MCF 10A (cell line): ENCODE measurements around the gene ROR1. TPM values are rescaled to one million over a fixed set of nuclear protein-coding genes. Genes with fewer than 3 reads are reported as not detected.

Experiments used
- BruUV-seq: library from RNA; stranded (reverse); fragments of 400-500 nt; replicated peaks from 2 replicates; lab custom pipeline; 2021; lab: Mats Ljungman, UMichigan
- CTCF ChIA-PET: fragments of 300-600 bp; sonication (Branson Sonifier 250); formaldehyde crosslinking; extraction: SDS; loops from one replicate; lab custom pipeline; 2021; ENCODE audit warnings: antibody characterized with exemption, inconsistent platforms; lab: Yijun Ruan, JAX
- POLR2A ChIA-PET: fragments of 300-600, 350-650 bp; sonication (Branson Sonifier 250); formaldehyde crosslinking; extraction: SDS; loops from one replicate; lab custom pipeline; 2020; ENCODE audit warnings: antibody characterized with exemption, inconsistent platforms; lab: Yijun Ruan, JAX
- DNase-seq: peaks from one replicate; pipeline ENCODE4 v3.0.0-alpha.2; 2018; ENCODE audit not compliant: unreplicated experiment
- H3K27ac Mint-ChIP-seq: one replicate; pipeline ENCODE4 v1.8.0; 2022; ENCODE audit warnings: mild to moderate bottlenecking, low read depth, mixed read lengths; ENCODE audit not compliant: unreplicated experiment
- H3K27me3 Mint-ChIP-seq: one replicate; pipeline ENCODE4 v1.8.0; 2022; ENCODE audit warnings: mixed read lengths; ENCODE audit not compliant: insufficient read depth, unreplicated experiment
- H3K36me3 Mint-ChIP-seq: one replicate; pipeline ENCODE4 v1.8.0; 2022; ENCODE audit warnings: mild to moderate bottlenecking, moderate library complexity, mixed read lengths; ENCODE audit not compliant: insufficient read depth, unreplicated experiment
- H3K4me1 Mint-ChIP-seq: one replicate; pipeline ENCODE4 v1.8.0; 2022; ENCODE audit warnings: mixed read lengths; ENCODE audit not compliant: insufficient read depth, unreplicated experiment
- H3K4me3 Mint-ChIP-seq: one replicate; pipeline ENCODE4 v1.8.0; 2022; ENCODE audit warnings: mild to moderate bottlenecking, moderate library complexity, mixed read lengths; ENCODE audit not compliant: unreplicated experiment
- H3K9me3 Mint-ChIP-seq: one replicate; pipeline ENCODE4 v1.8.0; 2022; ENCODE audit warnings: mixed read lengths; ENCODE audit not compliant: unreplicated experiment
- intact Hi-C: fragments of 100-400 bp; cut with micrococcal nuclease; formaldehyde crosslinking; loops from 2 replicates; pipeline ENCODE4 v1.14.1; 2022
- total RNA-seq: library from RNA; stranded (reverse); gene quantifications from 2 replicates; pipeline ENCODE4 v1.2.3, GENCODE V29; 2022
- TF ChIP-seq, protein P1 (sequence below): fragments of 200-600 bp; IDR thresholded peaks from one replicate; pipeline ENCODE4 v1.8.0; 2022; ENCODE audit warnings: antibody characterized with exemption, mild to moderate bottlenecking; ENCODE audit not compliant: unreplicated experiment

Gene ROR1
- total RNA-seq, 1 experiment from 2014 or later = 4.6 TPM

- ChIA-PET POLR2A (no interaction called here), CTCF (no interaction called here)
- Mint-ChIP-seq H3K4me1 (peaks cover 31% of the 10 kb centered on the region), H3K4me3 (no peak overlapping the region), H3K36me3 (peaks cover 9% of the 10 kb centered on the region), H3K27ac (no peak overlapping the region), H3K27me3 (no peaks in the 10 kb centered on the region), H3K9me3 (no peaks in the 10 kb centered on the region)
- intact Hi-C loops = loop anchor here (10.0 kb wide), 1 partner anchor 272 kb away; the partner anchor contains the start of gene ROR1
- no peak for DNase-seq
- BruUV-seq = no TSS peak
- TF ChIP-seq, protein P1, sequence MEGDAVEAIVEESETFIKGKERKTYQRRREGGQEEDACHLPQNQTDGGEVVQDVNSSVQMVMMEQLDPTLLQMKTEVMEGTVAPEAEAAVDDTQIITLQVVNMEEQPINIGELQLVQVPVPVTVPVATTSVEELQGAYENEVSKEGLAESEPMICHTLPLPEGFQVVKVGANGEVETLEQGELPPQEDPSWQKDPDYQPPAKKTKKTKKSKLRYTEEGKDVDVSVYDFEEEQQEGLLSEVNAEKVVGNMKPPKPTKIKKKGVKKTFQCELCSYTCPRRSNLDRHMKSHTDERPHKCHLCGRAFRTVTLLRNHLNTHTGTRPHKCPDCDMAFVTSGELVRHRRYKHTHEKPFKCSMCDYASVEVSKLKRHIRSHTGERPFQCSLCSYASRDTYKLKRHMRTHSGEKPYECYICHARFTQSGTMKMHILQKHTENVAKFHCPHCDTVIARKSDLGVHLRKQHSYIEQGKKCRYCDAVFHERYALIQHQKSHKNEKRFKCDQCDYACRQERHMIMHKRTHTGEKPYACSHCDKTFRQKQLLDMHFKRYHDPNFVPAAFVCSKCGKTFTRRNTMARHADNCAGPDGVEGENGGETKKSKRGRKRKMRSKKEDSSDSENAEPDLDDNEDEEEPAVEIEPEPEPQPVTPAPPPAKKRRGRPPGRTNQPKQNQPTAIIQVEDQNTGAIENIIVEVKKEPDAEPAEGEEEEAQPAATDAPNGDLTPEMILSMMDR = no peak
Observed at GRCh38 chr1:64046891-64047290, 273.1 kb downstream of the ROR1 start.

DNA sequence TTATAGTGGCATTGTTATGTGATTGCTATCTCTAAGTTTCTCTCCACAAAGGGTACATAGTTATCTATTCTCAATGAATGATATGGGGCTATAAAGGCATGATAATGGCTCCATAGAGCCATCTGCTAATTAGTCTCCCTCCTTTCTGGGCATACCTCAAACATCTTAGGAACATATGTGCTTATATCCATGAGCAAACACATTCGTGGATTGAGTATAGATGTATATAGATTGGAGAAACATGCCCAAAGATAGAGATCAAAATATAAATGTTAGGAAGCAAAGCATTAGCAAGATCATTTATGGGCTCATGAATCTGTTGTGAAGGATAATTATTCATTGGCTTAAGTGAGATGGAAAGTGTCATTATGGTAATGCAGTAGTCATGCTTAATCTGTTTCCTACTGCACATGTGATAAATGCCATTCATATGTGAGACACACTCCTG lies 273.8 kb downstream of the ROR1 start:
- ChIA-PET CTCF (interaction anchor here (1.6 kb wide), 1 partner anchor 11 kb away, joined by 4 read pairs; no protein-coding TSS in a partner anchor), POLR2A (interaction anchor here (0.7 to 1.3 kb wide), 2 partner anchors 8 to 14 kb away, joined by 3 read pairs; no protein-coding TSS in a partner anchor)
- Mint-ChIP-seq H3K36me3 (peaks cover 6% of the 10 kb centered on the region), H3K9me3 (no peaks in the 10 kb centered on the region), H3K27ac (no peak overlapping the region), H3K27me3 (no peaks in the 10 kb centered on the region), H3K4me1 (peaks cover 30% of the 10 kb centered on the region), H3K4me3 (no peak overlapping the region)
- TF ChIP-seq, protein P1 = no peak
- no peak for DNase-seq
- intact Hi-C loops = loop anchor here (10.0 kb wide), 1 partner anchor 273 kb away; the partner anchor contains the start of gene ROR1
- BruUV-seq = no TSS peak

DNA sequence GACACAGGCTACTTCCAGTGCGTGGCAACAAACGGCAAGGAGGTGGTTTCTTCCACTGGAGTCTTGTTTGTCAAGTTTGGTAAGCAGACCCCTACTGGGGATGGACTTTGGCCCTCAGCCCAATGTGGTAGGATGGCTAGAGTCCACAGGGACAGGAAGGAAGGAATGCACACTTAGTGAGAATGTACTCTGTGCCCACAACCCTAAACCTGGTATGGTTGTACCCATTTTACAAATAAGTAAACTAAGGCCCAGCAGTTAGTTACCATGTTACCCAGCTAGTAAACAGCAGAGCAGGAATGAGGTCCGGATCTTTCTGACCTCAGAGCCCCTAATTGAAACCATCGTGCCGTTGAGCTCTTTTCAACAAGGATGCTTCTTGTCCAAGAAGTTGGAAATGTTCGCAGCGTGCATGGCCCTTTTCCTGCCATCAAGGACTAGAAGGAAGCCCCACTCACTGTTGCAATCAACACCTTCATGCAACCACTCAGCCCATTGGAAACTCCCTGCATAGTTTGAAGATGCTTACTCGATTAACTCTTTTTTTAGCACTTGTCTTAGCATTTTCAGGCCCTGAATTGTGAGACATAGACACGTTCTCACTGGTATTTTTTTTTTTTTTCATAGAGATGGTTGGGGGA lies 276.2 kb downstream of the ROR1 start:
- no TSS peak for BruUV-seq
- CTCF ChIA-PET = no interaction called here

GRCh38 chr1:64050601-64051000 lies 276.8 kb downstream of the ROR1 start:
- no peaks in the 10 kb centered on the region for H3K9me3 Mint-ChIP-seq
- peak overlapping the region; percentile 7 for H3K27ac Mint-ChIP-seq
- ChIA-PET POLR2A (interaction anchor here (1.0 kb wide), 1 partner anchor 67 kb away, joined by 3 read pairs; no protein-coding TSS in a partner anchor), CTCF (no interaction called here)
- H3K4me1 Mint-ChIP-seq = peaks cover 14% of the 10 kb centered on the region
- H3K4me3 Mint-ChIP-seq = no peak overlapping the region
- intact Hi-C loops = no loop called here
- no peaks in the 10 kb centered on the region for H3K36me3 Mint-ChIP-seq
- no TSS peak for BruUV-seq
- TF ChIP-seq, protein P1 = no peak
- no peak for DNase-seq
- no peaks in the 10 kb centered on the region for H3K27me3 Mint-ChIP-seq

More for the DNA sequence above, 276.2 kb downstream of the ROR1 start:
- Mint-ChIP-seq H3K36me3 (no peaks in the 10 kb centered on the region), H3K9me3 (no peaks in the 10 kb centered on the region), H3K4me1 (peaks cover 18% of the 10 kb centered on the region), H3K27me3 (no peaks in the 10 kb centered on the region), H3K27ac (no peak overlapping the region), H3K4me3 (no peak overlapping the region)
- DNase-seq = no peak
- intact Hi-C loops = loop anchor here (10.0 kb wide), 1 partner anchor 275 kb away; the partner anchor contains the start of gene ROR1
- TF ChIP-seq, protein P1 = no peak
- POLR2A ChIA-PET = interaction anchor here (1.0 kb wide), 1 partner anchor 66 kb away, joined by 3 read pairs; no protein-coding TSS in a partner anchor
